Heart left ventricle (tissue), 13 donors: ENCODE measurements around the gene IWS1.

Experiments used
- CTCF ChIP-seq, 12 donors: fragments of 200-600 bp; sonication (generic) in 4 of 12; IDR thresholded peaks; one replicate each; pipeline versions ENCODE4 v1.5.0 to v1.8.0; 2018 to 2022; ENCODE audit warnings: antibody characterized with exemption in 12 of 12, mild to moderate bottlenecking in 5 of 12
- POLR2A ChIP-seq, 2 donors: fragments of 450-650 bp; IDR thresholded peaks; one replicate each; pipeline ENCODE4 v1.6.1; 2017; ENCODE audit warnings: antibody characterized with exemption in 2 of 2, mild to moderate bottlenecking in 2 of 2, moderate library complexity in 2 of 2
- donor health status: ischemic (EF 13 %, LVEDD 7.1; RV severe dilation, severe dysfunction).
- donor health status: DM: no; HTN: yes; CAD: no.
- donor health status: DM: no; HTN: no; CAD: no.
- donor health status: ischemic (EF 25% LVEDD 6.9; RV normal size, moderate dysfunction).
- donor health status: ischemic (EF 25% LVEDD 5.7; RV mildly dilated, moderate dysfunction).
- donor health status: ischemic (EF 35%, LVEDD 5.7; RV mildly dilated, moderate dysfunction).
- donor health status: nonischemic (EF 11% LVEDD 7.7; RV severe dilation, severe dysfunction).
- donor health status: DM: yes; HTN: yes; CAD: no.
- donor health status: PGD.
- donor health status: ischemic (EF 29% LVEDD 5.4; RV normal size, mild dysfunction).
- donor health status: nonischemic (EF 23%, LVEDD 6.1; RV moderate dilation, normal function).

GRCh38 chr2:127472268-127472667, 54.0 kb downstream of the IWS1 start:
- TF ChIP-seq CTCF (IDR thresholded peaks at IDR 0.05) (no peak), POLR2A (IDR thresholded peaks at IDR 0.05) (no peak)
